ENCODE results near the gene TEX47.

The TEX47 gene

DNA sequence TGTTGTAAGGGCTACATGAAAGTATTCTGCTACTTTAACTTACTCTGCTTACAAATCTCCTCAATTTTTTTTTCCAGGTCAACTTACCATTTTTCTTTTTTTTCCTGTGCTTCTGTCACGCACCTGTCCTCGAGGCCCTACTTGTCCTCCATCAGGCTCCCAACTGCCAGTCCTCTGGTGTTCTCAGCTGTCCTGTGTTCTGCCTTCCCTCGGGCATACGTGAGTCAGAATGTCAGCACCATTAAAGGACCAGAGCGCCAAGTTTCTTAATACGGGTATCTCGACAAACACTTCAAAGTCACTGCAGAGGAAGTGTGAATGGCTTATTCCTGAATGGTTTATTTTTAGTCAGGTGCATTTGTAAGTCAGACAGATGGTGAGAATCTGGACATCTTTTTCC, at the start of gene TEX47:
Gene TEX47 (minus strand): TSS at position 185 of the 400 bp plus-strand sequence. CDS start 795 bp downstream, outside the sequence.
- DNase-seq (ENCODE audit: low read depth in 1 of 2, low spot score in 1 of 2) = no peak

DNA sequence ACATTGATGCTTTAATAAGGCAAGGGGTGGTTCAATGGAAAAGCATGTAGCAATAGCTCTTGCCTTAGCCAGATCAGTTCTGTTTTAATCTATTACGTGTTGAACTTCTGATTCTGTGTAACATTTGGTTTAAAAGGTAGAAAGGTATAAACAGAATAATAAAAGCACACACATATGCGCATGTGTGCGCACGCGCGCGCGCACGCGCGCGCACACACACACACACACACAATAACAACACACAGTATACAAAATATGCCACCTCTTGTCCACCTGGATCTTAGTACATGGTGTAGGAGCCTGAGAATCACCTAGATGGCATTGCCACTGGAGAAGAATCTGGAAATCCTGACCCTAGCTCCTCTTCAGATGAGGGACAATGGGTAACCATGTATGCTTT, 49.6 kb upstream of the TEX47 start:
- DNase-seq (ENCODE audit: low read depth in 1 of 2, low spot score in 1 of 2) = no peak

GRCh38 chr7:88842201-88842600, 46.7 kb upstream of the TEX47 start:
- no peak for DNase-seq (ENCODE audit: low read depth in 1 of 2, low spot score in 1 of 2)

GRCh38 chr7:88835147-88835728, 39.7 kb upstream of the TEX47 start:
- DNase-seq (ENCODE audit: low read depth in 1 of 2, low spot score in 1 of 2) = no peak

DNA sequence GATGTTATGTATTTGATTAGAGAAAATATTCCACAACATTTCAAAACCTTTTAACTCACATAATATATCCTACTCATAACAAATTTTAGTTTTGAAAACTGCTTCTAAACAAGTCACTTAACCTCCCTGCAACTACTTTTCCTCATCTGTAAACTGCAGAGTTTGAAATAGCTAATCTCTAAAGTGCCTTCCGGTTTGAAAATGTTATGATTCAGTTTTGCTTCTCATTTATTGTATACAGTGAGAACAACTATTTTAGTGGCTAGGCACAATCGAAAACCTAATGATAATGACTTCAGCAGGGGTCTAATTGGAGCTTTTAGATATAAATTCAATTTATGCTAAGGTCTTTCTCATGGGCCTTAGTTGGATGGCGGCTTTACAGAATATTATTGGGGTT, 30.7 kb upstream of the TEX47 start:
- DNase-seq (ENCODE audit: low read depth in 1 of 2, low spot score in 1 of 2) = no peak

- DNase-seq (ENCODE audit: low read depth in 1 of 2, low spot score in 1 of 2) = no peak
Observed at GRCh38 chr7:88818552-88818951, 23.0 kb upstream of the TEX47 start.

DNA sequence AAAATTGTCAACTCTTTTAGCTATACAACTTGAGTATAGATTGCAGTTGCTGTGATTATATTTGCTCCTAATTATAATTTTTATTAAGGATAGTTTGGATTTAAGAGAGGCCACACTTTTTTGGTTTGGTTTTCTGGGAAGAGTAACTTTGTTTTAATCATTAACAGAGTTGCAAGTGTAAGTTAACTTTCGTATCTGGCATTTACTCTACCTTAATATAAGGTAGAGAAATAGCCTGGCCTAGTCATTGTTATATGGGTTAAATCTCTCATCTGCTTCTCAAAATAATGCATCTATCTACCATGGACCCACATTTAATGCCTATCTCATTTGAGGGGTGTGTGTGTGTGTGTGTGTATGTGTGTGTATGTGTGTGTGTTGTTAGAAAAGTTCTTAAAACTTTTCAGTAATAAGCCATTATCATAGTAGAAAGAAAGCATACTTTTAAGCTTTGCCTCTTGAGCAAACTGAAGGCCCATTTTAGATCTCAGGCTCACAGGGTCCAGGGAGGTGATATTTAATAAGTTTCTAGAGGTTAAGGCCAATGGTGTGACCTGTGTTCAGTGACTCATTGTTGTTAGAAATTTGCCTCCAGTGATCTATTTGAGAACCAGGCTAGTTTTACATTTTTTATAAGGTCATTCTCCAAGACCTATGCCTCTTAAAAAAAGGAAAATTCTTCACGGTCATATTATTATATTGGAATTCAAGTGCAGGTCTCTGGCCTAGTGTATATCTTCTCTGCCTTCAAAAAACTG, 10.9 kb upstream of the TEX47 start:
- DNase-seq (ENCODE audit: low read depth in 1 of 2, low spot score in 1 of 2) = no peak

DNA sequence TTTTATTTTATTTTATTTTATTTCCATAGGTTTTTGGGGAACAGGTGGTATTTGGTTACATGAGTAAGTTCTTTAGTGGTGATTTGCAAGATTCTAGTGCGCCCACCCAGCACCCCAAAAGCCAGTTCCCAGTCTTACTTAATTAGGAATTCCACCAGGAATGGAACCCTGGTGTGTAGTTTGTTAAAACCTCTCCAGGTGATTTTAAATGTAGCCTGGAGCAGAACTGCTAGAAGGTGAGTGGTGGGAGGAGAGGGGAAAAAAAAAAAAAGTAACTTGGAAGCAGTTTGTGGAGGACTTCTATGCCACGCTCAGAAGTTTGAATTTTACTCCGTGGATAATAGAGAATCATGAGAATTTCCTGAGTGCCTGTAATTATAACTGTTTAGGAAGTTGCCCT, 5.5 kb upstream of the TEX47 start:
- no peak for DNase-seq (ENCODE audit: low read depth in 1 of 2, low spot score in 1 of 2)

- DNase-seq (ENCODE audit: low read depth in 1 of 2, low spot score in 1 of 2) = no peak
Observed at GRCh38 chr7:88792361-88792760, 3.2 kb downstream of the TEX47 start.

GRCh38 chr7:88791891-88792290, 3.6 kb downstream of the TEX47 start:
- no peak for DNase-seq (ENCODE audit: low read depth in 1 of 2, low spot score in 1 of 2)

DNA sequence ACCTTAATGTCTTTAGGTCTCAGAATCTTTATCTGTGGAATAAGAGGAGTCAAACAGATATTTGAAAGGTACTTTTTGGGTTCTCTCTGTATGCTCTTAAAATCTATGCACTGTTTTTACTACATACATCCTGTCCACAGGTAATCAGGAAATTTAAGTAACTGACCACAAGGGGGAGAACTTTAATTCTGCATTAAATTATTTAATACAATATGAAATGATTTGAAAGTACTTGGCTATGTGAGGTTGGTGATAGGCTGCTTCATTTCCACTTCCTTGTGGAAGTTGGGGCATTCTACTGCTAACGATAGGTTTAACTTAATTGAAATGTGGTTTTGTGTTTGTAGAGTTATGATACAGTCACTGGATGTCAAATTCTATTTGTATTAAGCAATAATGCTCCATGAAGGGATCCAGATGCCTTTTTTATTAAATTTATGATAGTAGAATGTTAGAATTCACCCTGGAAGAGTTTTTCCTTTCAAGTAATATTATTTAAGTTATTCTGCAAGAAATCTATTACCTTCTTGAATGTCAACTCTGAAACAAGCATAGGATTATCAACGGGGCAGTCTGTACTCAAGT, 6.0 kb downstream of the TEX47 start:
- DNase-seq (ENCODE audit: low read depth in 1 of 2, low spot score in 1 of 2) = no peak

DNA sequence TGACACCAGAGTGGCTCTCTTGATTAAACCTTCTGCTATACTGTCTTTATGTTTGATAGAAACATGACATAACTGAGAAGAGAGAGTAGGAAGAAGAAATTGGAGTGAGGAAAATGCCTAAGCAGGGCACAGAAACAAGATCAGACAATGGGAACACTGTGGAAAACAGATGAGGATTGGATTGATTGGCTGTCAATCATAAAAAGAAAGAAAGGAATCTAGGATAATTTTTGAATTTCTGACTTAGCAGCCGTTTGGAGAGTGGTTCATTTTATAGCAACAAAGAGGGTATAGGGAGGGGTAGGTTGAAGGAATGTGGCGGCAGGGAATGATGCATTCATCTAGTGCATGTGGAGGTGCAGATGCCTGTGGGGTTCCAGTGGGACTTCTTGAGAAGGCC, 7.8 kb downstream of the TEX47 start:
- no peak for DNase-seq (ENCODE audit: low read depth in 1 of 2, low spot score in 1 of 2)

DNA sequence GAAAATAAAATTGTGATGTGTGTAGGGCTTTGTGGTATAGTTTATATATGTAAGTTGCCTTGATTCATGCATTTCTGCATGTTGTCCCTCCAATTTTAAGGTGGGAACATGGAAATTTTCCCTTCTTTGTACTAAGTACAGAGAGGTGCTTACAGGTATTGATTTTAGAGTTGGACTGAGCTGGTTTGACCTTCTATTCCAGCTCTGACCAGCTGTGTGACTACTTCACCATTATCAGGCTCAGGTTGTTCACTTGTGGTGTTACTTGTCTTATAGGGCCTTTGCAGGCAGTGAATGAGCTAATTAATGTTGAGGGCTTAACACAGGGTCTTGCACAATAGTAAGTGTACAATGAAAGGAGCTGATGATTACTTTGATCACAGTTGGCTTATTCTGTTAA, 19.7 kb downstream of the TEX47 start:
- no peak for DNase-seq (ENCODE audit: low read depth in 1 of 2, low spot score in 1 of 2)

- no peak for DNase-seq (ENCODE audit: low read depth in 1 of 2, low spot score in 1 of 2)
Observed at GRCh38 chr7:88772776-88773175, 22.8 kb downstream of the TEX47 start.

DNA sequence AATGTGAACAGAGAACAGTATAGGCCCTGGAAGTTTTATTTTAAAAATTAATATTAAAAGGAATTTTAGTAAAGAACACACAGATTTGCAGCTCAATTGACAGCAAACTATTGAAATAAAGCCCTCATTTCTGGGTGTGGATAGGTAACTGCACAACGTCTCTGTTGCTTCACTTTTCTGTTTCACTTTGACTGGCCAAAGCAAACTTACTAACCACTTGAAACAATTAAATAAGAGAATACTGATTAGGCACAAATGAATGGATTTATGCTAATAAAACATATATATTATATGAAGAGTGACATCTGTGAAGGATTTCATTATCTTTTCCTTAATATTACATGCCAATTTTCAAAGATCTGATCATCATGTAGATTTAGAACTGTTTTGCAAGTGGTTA, 24.1 kb downstream of the TEX47 start:
- DNase-seq (ENCODE audit: low read depth in 1 of 2, low spot score in 1 of 2) = no peak

GRCh38 chr7:88761779-88762178, 33.8 kb downstream of the TEX47 start:
- DNase-seq (ENCODE audit: low read depth in 1 of 2, low spot score in 1 of 2) = no peak

GRCh38 chr7:88760136-88760515, 35.4 kb downstream of the TEX47 start:
- DNase-seq (ENCODE audit: low read depth in 1 of 2, low spot score in 1 of 2) = no peak

DNA sequence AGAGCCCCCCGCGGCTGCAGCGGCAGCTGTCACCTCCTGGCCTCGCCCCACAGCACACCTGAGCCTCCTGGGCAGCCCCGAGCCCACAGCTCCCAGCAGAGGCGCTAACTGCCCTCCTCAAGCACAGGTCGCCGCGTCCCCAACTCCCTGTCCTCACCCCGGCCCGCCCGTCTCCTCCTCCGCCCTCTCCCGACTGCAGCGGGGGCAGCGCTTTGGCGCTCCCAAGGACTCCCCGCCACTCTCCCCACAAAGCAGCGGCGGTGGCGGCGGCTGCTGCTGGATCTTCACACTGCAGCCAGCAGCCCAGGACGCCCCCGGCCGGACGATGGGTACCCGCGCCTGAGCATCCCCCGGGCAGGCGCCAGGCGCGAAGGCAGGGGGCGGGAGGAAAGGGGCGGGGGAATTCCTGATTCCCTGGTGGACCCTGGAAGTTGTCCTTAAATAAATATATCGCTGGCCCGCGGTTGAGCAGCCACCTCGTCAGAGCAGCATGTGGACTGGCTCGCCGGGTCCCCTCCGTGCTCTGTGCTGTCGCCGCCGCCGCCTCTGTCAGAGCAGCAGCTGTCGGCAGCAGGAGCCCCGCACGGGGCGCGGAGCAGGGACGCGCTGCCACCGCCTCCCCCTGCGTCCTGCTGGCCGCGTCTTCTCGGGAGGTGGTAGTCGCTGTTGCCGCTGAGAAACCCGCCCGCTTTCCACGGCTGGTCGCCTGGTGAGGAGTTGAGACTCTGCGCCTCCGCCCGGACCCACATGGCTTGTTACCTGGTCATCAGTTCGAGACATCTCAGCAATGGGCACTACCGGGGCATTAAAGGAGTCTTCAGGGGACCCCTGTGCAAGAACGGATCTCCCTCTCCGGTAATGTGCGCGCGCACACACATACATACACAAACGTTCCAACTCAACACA, 36.1 kb downstream of the TEX47 start, which contains the start of gene ZNF804B:
Gene ZNF804B (plus strand): TSS at position 471 of the 906 bp plus-strand sequence. CDS start 277 bp downstream, at position 748.
- DNase-seq (ENCODE audit: low read depth in 1 of 2, low spot score in 1 of 2) = no peak

- no peak for DNase-seq (ENCODE audit: low read depth in 1 of 2, low spot score in 1 of 2)
Observed at GRCh38 chr7:88758381-88759229, 36.9 kb downstream of the TEX47 start.

DNA sequence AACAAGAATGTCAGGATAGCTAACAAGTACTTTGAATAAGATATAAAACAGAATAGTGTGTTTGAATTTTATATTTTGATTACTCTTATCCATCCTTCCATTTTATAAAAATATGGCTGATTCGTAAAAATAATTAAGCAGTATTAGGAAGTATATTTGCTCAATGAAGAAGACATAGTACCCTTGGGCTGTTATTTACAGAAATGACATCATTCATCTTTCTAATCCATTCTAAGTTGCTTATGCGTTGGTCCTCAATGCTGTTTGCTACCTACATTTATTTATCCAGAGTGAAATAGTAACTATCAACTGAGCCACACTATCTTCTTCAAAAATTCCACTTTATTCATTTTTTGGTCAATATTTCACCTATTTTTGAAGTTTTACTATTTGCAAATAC, 38.2 kb downstream of the TEX47 start:
- no peak for DNase-seq (ENCODE audit: low read depth in 1 of 2, low spot score in 1 of 2)

DNA sequence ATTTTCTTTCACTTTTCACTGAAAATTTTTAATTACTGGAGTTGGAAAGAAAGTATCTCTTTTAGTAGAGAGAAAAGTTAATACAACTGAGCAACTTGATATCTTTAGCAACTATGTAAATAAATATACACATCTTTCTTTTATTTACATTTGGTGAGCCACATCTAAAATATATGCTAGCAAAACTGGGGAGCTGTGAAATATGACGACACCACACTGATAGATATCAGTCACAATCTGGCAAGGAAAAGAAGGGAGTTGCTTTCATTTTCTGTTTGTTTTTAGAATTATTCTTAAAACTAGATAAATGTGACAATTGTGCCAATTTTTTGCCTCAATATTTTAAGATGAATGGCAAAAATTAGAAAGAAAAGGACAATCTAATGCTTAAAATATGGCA, 38.7 kb downstream of the TEX47 start:
- no peak for DNase-seq (ENCODE audit: low read depth in 1 of 2, low spot score in 1 of 2)
